B cell (primary cell): Measurements from ENCODE around the gene ZNF688.

ENCODE experiments used
- EZH2 ChIP-seq: IDR thresholded peaks from 2 replicates; pipeline ENCODE4 v1.6.1; 2012; ENCODE audit warnings: borderline replicate concordance, low read depth, mild to moderate bottlenecking, moderate library complexity, low read length; ENCODE audit not compliant: insufficient read depth, poor library complexity, severe bottlenecking
- TF ChIP-seq, protein P1 (sequence below): fragments of 200-600 bp; IDR thresholded peaks from one replicate; pipeline ENCODE4 v1.8.0; 2022; ENCODE audit warnings: antibody characterized with exemption, mild to moderate bottlenecking

DNA sequence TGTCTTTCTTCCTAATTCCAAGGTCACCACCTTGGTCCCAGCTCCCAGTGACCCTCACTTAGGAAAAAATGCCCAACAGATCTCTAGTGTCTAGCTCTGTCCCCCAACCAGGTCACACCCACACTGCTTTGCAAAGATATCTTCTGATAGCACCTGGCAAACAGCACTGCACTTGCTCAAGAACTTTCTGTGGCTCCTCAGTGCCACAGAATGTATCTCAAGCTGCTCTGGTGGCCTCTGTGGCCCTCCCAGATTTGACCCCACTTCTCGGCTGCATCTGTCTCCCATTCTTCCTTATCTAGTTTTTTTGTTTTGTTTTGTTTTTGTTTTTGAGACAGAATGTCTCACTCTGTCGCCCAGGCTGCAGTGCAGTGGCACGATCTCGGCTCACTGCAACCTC, 5.0 kb downstream of the ZNF688 start:
- TF ChIP-seq EZH2, result no peak
- TF ChIP-seq, protein P1, sequence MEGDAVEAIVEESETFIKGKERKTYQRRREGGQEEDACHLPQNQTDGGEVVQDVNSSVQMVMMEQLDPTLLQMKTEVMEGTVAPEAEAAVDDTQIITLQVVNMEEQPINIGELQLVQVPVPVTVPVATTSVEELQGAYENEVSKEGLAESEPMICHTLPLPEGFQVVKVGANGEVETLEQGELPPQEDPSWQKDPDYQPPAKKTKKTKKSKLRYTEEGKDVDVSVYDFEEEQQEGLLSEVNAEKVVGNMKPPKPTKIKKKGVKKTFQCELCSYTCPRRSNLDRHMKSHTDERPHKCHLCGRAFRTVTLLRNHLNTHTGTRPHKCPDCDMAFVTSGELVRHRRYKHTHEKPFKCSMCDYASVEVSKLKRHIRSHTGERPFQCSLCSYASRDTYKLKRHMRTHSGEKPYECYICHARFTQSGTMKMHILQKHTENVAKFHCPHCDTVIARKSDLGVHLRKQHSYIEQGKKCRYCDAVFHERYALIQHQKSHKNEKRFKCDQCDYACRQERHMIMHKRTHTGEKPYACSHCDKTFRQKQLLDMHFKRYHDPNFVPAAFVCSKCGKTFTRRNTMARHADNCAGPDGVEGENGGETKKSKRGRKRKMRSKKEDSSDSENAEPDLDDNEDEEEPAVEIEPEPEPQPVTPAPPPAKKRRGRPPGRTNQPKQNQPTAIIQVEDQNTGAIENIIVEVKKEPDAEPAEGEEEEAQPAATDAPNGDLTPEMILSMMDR, result no peak
